Gastroesophageal sphincter (tissue), 3 donors: Measurements from ENCODE around the gene NOL8.

Experiments used
- POLR2AphosphoS5 ChIP-seq: sonication (generic); formaldehyde crosslinking; IDR thresholded peaks from one replicate; pipeline ENCODE4 v1.6.1; 2017; ENCODE audit warnings: antibody characterized with exemption
- TF ChIP-seq, protein P1 (sequence below), 4 experiments: fragments of 200-600 bp in 2 of 4; fragments of 450-650 bp in 2 of 4; sonication (generic) in 1 of 4; IDR thresholded peaks; one replicate each; pipeline ENCODE4 v1.5.1; 2017 to 2019; ENCODE audit warnings: antibody characterized with exemption in 4 of 4, mild to moderate bottlenecking in 2 of 4, moderate library complexity in 2 of 4

DNA sequence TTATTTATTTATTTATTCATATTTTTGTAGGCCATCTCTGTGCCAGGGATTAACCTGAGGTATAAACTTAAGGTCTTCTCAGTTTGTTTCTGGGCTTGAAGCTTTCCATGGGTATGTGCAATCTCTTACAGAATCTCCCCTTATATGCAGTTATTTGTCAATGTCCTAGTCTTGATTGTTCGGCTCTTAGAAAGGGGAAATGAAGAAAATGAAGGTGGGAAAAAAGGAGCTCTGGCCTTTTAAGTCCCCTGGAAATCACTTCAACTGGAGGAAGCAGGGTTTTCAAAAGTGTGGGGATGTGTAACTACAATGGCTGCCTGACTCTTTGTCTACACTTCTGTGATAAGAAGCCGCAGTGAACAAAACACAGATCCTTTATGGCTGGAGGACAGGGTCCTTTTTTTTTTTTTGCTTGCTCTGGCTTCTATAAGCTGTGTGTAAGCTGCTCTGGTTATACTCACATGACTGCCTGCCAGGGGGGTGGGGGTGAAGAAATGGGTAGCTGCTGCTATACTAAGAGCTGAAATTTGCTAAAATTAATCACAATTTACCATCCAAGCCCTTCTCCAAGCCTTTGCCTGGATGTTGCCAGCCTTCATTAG is 34.3 kb upstream of the NOL8 start:
- TF ChIP-seq, protein P1, sequence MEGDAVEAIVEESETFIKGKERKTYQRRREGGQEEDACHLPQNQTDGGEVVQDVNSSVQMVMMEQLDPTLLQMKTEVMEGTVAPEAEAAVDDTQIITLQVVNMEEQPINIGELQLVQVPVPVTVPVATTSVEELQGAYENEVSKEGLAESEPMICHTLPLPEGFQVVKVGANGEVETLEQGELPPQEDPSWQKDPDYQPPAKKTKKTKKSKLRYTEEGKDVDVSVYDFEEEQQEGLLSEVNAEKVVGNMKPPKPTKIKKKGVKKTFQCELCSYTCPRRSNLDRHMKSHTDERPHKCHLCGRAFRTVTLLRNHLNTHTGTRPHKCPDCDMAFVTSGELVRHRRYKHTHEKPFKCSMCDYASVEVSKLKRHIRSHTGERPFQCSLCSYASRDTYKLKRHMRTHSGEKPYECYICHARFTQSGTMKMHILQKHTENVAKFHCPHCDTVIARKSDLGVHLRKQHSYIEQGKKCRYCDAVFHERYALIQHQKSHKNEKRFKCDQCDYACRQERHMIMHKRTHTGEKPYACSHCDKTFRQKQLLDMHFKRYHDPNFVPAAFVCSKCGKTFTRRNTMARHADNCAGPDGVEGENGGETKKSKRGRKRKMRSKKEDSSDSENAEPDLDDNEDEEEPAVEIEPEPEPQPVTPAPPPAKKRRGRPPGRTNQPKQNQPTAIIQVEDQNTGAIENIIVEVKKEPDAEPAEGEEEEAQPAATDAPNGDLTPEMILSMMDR (IDR thresholded peaks at IDR 0.05): no peak
- TF ChIP-seq POLR2AphosphoS5: no peak
